Femur (tissue), 1 donor: ENCODE results near the gene ACACB.

Experiments
- DNase-seq: peaks from one replicate; pipeline ENCODE4 v3.0.0-alpha.2; 2017

ACACB gene

GRCh38 chr12:109115758-109116610 lies at the start of gene ACACB:
Gene ACACB (plus strand): TSS chr12:109116587. CDS start chr12:109139406, 22,819 bp downstream.
- peak; percentile 59 for DNase-seq

GRCh38 chr12:109069307-109070271 lies 46.8 kb upstream of the ACACB start:
- no peak for DNase-seq

- DNase-seq, result no peak
Measured at GRCh38 chr12:109074866-109075265, 41.5 kb upstream of the ACACB start.

GRCh38 chr12:109082751-109083150 lies 33.6 kb upstream of the ACACB start:
- no peak for DNase-seq

- no peak for DNase-seq
Measured at GRCh38 chr12:109084425-109084824, 32.0 kb upstream of the ACACB start.

GRCh38 chr12:109085590-109085989 lies 30.8 kb upstream of the ACACB start:
- DNase-seq, result no peak

- no peak for DNase-seq
Measured at GRCh38 chr12:109087250-109087649, 29.1 kb upstream of the ACACB start.

GRCh38 chr12:109088818-109089217 lies 27.6 kb upstream of the ACACB start:
- no peak for DNase-seq

GRCh38 chr12:109089683-109090082 lies 26.7 kb upstream of the ACACB start:
- DNase-seq, result no peak

- DNase-seq, result peak; percentile 55
Measured at GRCh38 chr12:109092497-109093021, 23.8 kb upstream of the ACACB start.

GRCh38 chr12:109093022-109093918 lies 23.1 kb upstream of the ACACB start, which contains the start of gene ALKBH2:
Gene ALKBH2 (minus strand): TSS chr12:109093472. CDS start chr12:109092786, 686 bp downstream.
- DNase-seq, result peak; percentile 96

- no peak for DNase-seq
Measured at GRCh38 chr12:109097140-109097434, 19.3 kb upstream of the ACACB start.

- DNase-seq, result peak; percentile 98
Measured at GRCh38 chr12:109097435-109098182, 18.8 kb upstream of the ACACB start, which contains the start of gene UNG. Gene UNG (plus strand): TSS chr12:109097597. CDS start chr12:109097680, 83 bp downstream.

- DNase-seq, result no peak
Measured at GRCh38 chr12:109098183-109098604, 18.2 kb upstream of the ACACB start.

GRCh38 chr12:109098651-109099050 lies 17.7 kb upstream of the ACACB start:
- no peak for DNase-seq

GRCh38 chr12:109099431-109100020 lies 16.9 kb upstream of the ACACB start:
- DNase-seq, result no peak

GRCh38 chr12:109100741-109101140 lies 15.6 kb upstream of the ACACB start:
- no peak for DNase-seq

- no peak for DNase-seq
Measured at GRCh38 chr12:109102491-109102890, 13.9 kb upstream of the ACACB start.

- no peak for DNase-seq
Measured at GRCh38 chr12:109105176-109105575, 11.2 kb upstream of the ACACB start.

GRCh38 chr12:109109746-109110350 lies 6.5 kb upstream of the ACACB start:
- DNase-seq, result no peak
